ENCODE measurements around the gene ATAD3A.
"Not testable (repeated sequence)": the region's sequence is repeated elsewhere in the genome, so short reads cannot be mapped to it uniquely, and the experiment has no call there.

DNA sequence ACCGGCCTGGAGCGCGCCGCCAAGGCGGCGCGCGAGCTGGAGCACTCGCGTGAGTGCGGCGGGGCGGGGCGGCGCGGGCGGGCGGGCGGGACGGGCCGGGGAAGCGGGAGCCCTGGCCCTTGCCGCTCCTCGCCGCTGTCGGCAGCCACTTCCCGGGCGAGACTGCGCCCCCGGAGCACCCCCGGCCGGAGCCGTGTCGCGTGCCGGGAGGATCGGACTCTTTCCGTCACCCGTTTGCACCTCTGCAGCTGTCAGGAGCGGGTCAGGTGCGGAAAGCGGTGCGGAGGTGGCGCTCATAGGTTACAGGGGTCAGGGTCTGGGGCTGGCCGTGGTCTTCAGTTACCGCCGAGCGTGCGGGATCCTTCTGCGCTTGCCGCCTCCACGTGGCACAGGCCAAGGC, 463 bp downstream of the ATAD3A start:
- TF ChIP-seq, protein P1, sequence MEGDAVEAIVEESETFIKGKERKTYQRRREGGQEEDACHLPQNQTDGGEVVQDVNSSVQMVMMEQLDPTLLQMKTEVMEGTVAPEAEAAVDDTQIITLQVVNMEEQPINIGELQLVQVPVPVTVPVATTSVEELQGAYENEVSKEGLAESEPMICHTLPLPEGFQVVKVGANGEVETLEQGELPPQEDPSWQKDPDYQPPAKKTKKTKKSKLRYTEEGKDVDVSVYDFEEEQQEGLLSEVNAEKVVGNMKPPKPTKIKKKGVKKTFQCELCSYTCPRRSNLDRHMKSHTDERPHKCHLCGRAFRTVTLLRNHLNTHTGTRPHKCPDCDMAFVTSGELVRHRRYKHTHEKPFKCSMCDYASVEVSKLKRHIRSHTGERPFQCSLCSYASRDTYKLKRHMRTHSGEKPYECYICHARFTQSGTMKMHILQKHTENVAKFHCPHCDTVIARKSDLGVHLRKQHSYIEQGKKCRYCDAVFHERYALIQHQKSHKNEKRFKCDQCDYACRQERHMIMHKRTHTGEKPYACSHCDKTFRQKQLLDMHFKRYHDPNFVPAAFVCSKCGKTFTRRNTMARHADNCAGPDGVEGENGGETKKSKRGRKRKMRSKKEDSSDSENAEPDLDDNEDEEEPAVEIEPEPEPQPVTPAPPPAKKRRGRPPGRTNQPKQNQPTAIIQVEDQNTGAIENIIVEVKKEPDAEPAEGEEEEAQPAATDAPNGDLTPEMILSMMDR (IDR thresholded peaks at IDR 0.05; ENCODE audit: insufficient read depth, low read length, poor library complexity, severe bottlenecking), result not testable (repeated sequence)
- TF ChIP-seq EZH2phosphoT487 (conservative IDR thresholded peaks at IDR 0.05; ENCODE audit: low read length), result not testable (repeated sequence)

Data from SU-DHL-6 (cell line).